ENCODE data around the gene MTUS2.

DNA sequence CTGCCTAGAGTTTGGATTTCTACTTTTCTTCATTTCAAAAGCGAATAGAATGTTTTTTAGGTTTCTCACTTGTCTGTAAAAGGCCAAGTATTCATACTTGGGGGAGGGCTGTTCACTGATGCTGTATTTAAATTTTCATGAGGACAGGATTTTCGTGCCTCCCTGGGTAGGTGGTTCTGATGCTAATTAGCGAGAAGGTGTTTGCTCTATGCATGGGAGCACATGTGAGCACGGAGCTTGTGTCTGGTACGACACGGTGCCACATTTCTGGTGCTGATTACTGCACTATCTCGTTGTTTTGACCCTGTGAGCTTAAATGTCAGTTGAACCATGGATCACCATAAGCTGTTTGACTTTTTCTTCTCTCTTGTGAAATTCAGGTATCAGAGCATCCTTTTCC, 45.8 kb downstream of the MTUS2 start:
- TF ChIP-seq EZH2 (IDR thresholded peaks at IDR 0.05; ENCODE audit: borderline replicate concordance, low read depth, low read length, poor library complexity, severe bottlenecking): no peak
- TF ChIP-seq, protein P1, sequence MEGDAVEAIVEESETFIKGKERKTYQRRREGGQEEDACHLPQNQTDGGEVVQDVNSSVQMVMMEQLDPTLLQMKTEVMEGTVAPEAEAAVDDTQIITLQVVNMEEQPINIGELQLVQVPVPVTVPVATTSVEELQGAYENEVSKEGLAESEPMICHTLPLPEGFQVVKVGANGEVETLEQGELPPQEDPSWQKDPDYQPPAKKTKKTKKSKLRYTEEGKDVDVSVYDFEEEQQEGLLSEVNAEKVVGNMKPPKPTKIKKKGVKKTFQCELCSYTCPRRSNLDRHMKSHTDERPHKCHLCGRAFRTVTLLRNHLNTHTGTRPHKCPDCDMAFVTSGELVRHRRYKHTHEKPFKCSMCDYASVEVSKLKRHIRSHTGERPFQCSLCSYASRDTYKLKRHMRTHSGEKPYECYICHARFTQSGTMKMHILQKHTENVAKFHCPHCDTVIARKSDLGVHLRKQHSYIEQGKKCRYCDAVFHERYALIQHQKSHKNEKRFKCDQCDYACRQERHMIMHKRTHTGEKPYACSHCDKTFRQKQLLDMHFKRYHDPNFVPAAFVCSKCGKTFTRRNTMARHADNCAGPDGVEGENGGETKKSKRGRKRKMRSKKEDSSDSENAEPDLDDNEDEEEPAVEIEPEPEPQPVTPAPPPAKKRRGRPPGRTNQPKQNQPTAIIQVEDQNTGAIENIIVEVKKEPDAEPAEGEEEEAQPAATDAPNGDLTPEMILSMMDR (conservative IDR thresholded peaks at IDR 0.05; ENCODE audit: low read depth, low read length): no peak
